Gastrocnemius medialis (tissue), 4 donors: Measurements from ENCODE around the gene VWA3B. TPM values are rescaled to one million over a fixed set of nuclear protein-coding genes. Genes with fewer than 3 reads are reported as not detected.

Experiments
- ATAC-seq, 2 donors: fragments of 150-250 bp; one replicate each; pipeline ENCODE4 v1.9.1; 2016
- DNase-seq, 2 donors: peaks; one replicate each; pipeline ENCODE4 v3.0.0-alpha.2; 2019
- H3K27ac ChIP-seq, 4 donors: fragments of 200-600 bp; sonication (generic); 1 replicate in 1 of 4; 2 replicates in 3 of 4; pipeline ENCODE4 v1.5.1; 2016 to 2018; ENCODE audit warnings: mild to moderate bottlenecking in 2 of 4, moderate library complexity in 1 of 4
- H3K27me3 ChIP-seq, 3 donors: fragments of 200-600 bp; sonication (generic) in 2 of 3; 1 replicate in 1 of 3; 2 replicates in 2 of 3; pipeline versions ENCODE4 v1.5.1 to v1.6.0; 2016 to 2019; ENCODE audit warnings: mild to moderate bottlenecking in 1 of 3, moderate library complexity in 1 of 3
- H3K36me3 ChIP-seq, 2 donors: fragments of 200-600 bp; sonication (generic) in 1 of 2; one replicate each; pipeline ENCODE4 v1.5.1; 2017 to 2018
- H3K4me1 ChIP-seq, 2 donors: fragments of 200-600 bp; sonication (generic) in 1 of 2; one replicate each; pipeline ENCODE4 v1.5.1; 2016 to 2017; ENCODE audit warnings: mild to moderate bottlenecking in 2 of 2
- H3K4me3 ChIP-seq, 4 donors: fragments of 200-600 bp; sonication (generic) in 3 of 4; 1 replicate in 1 of 4; 2 replicates in 3 of 4; pipeline ENCODE4 v1.5.1; 2016 to 2019; ENCODE audit warnings: mild to moderate bottlenecking in 2 of 4
- H3K9me3 ChIP-seq, 3 donors: fragments of 200-600 bp; sonication (generic) in 2 of 3; 1 replicate in 1 of 3; 2 replicates in 2 of 3; pipeline ENCODE4 v1.5.1; 2016 to 2019
- POLR2A ChIP-seq, 2 donors: fragments of 450-650 bp; IDR thresholded peaks; one replicate each; pipeline ENCODE4 v1.6.1; 2017; ENCODE audit warnings: antibody characterized with exemption in 2 of 2, mild to moderate bottlenecking in 2 of 2, moderate library complexity in 2 of 2
- in situ Hi-C, 4 donors: fragments of 200-750 bp; cut with MboI; loops; one replicate each; pipeline versions ENCODE4 v1.15.0 to v1.8.0; 2017; ENCODE audit warnings: low sequenced_read_pairs in 4 of 4
- intact Hi-C: fragments of 100-400 bp; cut with DNase I; formaldehyde crosslinking; loops from one replicate; pipeline ENCODE4 v1.15.1; 2023; ENCODE audit warnings: low total_unique reads
- total RNA-seq, 4 donors: library from RNA; depleted of rRNA; stranded (reverse); fragments of >200 nt; gene quantifications; one replicate each; pipeline versions ENCODE4 v1.1.0 to v1.2.3, GENCODE V29; 2016
- TF ChIP-seq, protein P1 (sequence below), 5 experiments: fragments of 450-650 bp in 3 of 5; fragments of 200-600 bp in 2 of 5; sonication (generic) in 2 of 5; IDR thresholded peaks in 4 of 5; conservative IDR thresholded peaks in 1 of 5; 1 replicate in 4 of 5; 2 replicates in 1 of 5; pipeline ENCODE4 v1.5.1; 2016 to 2019; ENCODE audit warnings: antibody characterized with exemption in 5 of 5, mild to moderate bottlenecking in 3 of 5, moderate library complexity in 3 of 5

VWA3B gene
- total RNA-seq, 4 donors from 2014 or later: not detected

GRCh38 chr2:98067160-98067559, 19.8 kb upstream of the VWA3B start:
- DNase-seq (no peak), ATAC-seq (no peak)
- intact Hi-C loops: no loop called here
- no peak overlapping the region for H3K27ac ChIP-seq
- no peak overlapping the region for H3K4me3 ChIP-seq
- H3K4me1 ChIP-seq: no peaks in the 10 kb centered on the region
- no peaks in the 10 kb centered on the region for H3K36me3 ChIP-seq
- H3K27me3 ChIP-seq: no peaks in the 10 kb centered on the region
- no peak for TF ChIP-seq POLR2A (IDR thresholded peaks at IDR 0.05)
- TF ChIP-seq, protein P1, sequence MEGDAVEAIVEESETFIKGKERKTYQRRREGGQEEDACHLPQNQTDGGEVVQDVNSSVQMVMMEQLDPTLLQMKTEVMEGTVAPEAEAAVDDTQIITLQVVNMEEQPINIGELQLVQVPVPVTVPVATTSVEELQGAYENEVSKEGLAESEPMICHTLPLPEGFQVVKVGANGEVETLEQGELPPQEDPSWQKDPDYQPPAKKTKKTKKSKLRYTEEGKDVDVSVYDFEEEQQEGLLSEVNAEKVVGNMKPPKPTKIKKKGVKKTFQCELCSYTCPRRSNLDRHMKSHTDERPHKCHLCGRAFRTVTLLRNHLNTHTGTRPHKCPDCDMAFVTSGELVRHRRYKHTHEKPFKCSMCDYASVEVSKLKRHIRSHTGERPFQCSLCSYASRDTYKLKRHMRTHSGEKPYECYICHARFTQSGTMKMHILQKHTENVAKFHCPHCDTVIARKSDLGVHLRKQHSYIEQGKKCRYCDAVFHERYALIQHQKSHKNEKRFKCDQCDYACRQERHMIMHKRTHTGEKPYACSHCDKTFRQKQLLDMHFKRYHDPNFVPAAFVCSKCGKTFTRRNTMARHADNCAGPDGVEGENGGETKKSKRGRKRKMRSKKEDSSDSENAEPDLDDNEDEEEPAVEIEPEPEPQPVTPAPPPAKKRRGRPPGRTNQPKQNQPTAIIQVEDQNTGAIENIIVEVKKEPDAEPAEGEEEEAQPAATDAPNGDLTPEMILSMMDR (IDR thresholded peaks at IDR 0.05 in 4 of 5, conservative IDR thresholded peaks at IDR 0.05 in 1 of 5): no peak
- in situ Hi-C loops: no loop called here
- H3K9me3 ChIP-seq: no peaks in the 10 kb centered on the region

GRCh38 chr2:98070081-98070480, 16.9 kb upstream of the VWA3B start:
- DNase-seq: no peak
- TF ChIP-seq POLR2A (IDR thresholded peaks at IDR 0.05): no peak
- TF ChIP-seq, protein P1 (IDR thresholded peaks at IDR 0.05 in 4 of 5, conservative IDR thresholded peaks at IDR 0.05 in 1 of 5): no peak
- in situ Hi-C loops: no loop called here
- Histone ChIP-seq H3K9me3 (no peaks in the 10 kb centered on the region), H3K27ac (no peak overlapping the region), H3K4me1 (no peaks in the 10 kb centered on the region), H3K4me3 (no peak overlapping the region), H3K27me3 (no peaks in the 10 kb centered on the region), H3K36me3 (no peaks in the 10 kb centered on the region)
- intact Hi-C loops: no loop called here
- ATAC-seq: no peak

DNA sequence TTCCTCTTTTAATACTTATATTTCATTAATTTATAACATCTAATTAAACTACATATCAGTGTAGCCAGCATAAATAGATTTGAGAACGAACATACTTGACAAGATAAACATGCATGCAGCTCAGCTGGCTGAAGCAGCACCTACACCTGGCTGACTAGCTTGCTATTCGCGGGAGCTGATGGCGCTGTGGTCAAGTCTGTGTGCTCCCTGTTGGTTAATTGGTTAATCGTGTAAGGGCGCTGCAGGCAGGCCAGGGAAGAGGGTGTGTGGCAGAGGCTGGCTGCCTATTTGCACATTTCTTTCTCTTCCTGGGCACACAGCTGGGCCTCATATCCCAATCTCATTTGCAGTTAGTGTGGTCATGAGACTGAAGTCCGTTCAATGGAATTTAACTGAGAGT, 14.5 kb upstream of the VWA3B start:
- no peak overlapping the region for H3K4me3 ChIP-seq
- ATAC-seq (no peak), DNase-seq (no peak)
- TF ChIP-seq, protein P1 (IDR thresholded peaks at IDR 0.05 in 4 of 5, conservative IDR thresholded peaks at IDR 0.05 in 1 of 5): no peak
- TF ChIP-seq POLR2A (IDR thresholded peaks at IDR 0.05): no peak
- H3K9me3 ChIP-seq: no peaks in the 10 kb centered on the region
- H3K4me1 ChIP-seq: no peaks in the 10 kb centered on the region
- no peaks in the 10 kb centered on the region for H3K27me3 ChIP-seq
- no peak overlapping the region for H3K27ac ChIP-seq
- in situ Hi-C loops: no loop called here
- no peaks in the 10 kb centered on the region for H3K36me3 ChIP-seq
- intact Hi-C loops: no loop called here

DNA sequence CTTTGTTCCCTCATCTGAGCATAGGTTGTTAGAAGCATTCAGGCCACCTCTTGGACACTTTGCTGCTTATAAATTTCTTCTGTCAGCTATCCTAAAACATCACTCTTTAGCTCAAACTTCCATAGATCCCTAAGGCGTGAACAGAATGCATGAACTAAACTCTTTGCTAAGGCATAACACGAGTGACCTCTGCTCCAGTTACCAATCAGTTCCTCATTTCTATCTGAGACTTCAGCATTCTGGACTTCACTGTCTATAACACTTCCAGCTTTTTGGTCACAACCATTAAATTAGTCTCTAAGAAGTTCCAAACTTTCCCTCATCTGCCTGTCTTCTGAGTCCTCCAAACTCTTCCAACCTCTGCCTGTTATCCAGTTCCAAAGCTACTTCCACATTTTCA, 8.3 kb upstream of the VWA3B start:
- intact Hi-C loops (no loop called here), in situ Hi-C loops (no loop called here)
- H3K27me3 ChIP-seq: no peaks in the 10 kb centered on the region
- DNase-seq: no peak
- H3K4me1 ChIP-seq: no peaks in the 10 kb centered on the region
- no peak overlapping the region for H3K4me3 ChIP-seq
- no peak for ATAC-seq
- no peaks in the 10 kb centered on the region for H3K9me3 ChIP-seq
- H3K27ac ChIP-seq: no peak overlapping the region
- H3K36me3 ChIP-seq: no peaks in the 10 kb centered on the region
- TF ChIP-seq POLR2A (IDR thresholded peaks at IDR 0.05): no peak
- TF ChIP-seq, protein P1 (IDR thresholded peaks at IDR 0.05 in 4 of 5, conservative IDR thresholded peaks at IDR 0.05 in 1 of 5): no peak

DNA sequence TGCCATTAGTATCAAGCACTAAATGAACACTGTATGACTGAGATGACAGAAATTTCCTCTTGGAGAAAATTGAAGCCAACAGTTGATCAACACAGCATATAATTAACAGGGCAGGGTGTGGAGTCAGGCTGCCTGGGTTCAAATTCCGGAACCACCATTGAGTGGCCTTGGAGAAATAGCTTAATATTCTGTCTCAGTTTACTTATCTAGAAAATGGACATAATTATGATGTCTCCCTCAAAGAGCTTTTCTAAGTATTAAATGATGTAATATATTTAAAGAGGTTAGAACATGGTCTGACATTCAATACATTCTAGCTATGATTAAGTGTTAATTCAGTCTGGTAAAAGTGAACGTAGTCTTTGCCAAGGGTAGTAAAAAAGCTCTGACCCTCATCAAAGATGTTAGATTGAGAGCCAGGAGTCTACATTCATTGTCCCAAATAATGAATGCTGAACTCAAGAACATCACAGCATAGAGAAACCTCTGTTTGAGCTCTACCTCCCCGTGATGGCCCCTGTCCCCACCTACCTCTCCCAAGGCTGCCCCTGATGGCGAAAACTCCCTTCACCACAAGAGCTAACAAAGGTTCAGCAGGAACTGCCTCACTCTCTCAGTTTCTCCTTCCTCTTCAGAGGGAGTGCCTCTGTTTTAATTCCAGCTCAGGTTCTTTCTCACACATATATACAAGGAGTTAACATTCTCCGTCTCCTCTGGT, 2.7 kb upstream of the VWA3B start:
- DNase-seq (no peak), ATAC-seq (no peak)
- Histone ChIP-seq H3K4me3 (no peak overlapping the region), H3K27ac (no peak overlapping the region), H3K27me3 (no peaks in the 10 kb centered on the region), H3K4me1 (peaks cover 4 to 17% of the 10 kb centered on the region in 2 donors), H3K9me3 (no peaks in the 10 kb centered on the region), H3K36me3 (no peaks in the 10 kb centered on the region)
- intact Hi-C loops (no loop called here), in situ Hi-C loops (no loop called here)
- TF ChIP-seq, protein P1 (IDR thresholded peaks at IDR 0.05 in 4 of 5, conservative IDR thresholded peaks at IDR 0.05 in 1 of 5): no peak
- no peak for TF ChIP-seq POLR2A (IDR thresholded peaks at IDR 0.05)
